SJCRH30 (cell line): ENCODE data around the gene AGPAT2. TPM values are rescaled to one million over a fixed set of nuclear protein-coding genes. Genes with fewer than 3 reads are reported as not detected.

Experiments
- DNase-seq, 2 experiments: peaks; one replicate each; pipeline ENCODE4 v3.0.0-alpha.2; 2015 to 2020
- H3K27ac ChIP-seq: fragments of 250-450 bp; sonication (Bioruptor Pico); 2 replicates; pipeline ENCODE4 v1.5.1; 2020; ENCODE audit warnings: mild to moderate bottlenecking, moderate library complexity
- H3K27me3 ChIP-seq: fragments of 250-450 bp; sonication (Bioruptor Pico); 2 replicates; pipeline ENCODE4 v1.5.1; 2020; ENCODE audit warnings: mild to moderate bottlenecking, moderate library complexity
- H3K36me3 ChIP-seq: fragments of 250-450 bp; sonication (Bioruptor Pico); 2 replicates; pipeline ENCODE4 v1.5.1; 2020; ENCODE audit warnings: mild to moderate bottlenecking, moderate library complexity
- H3K4me1 ChIP-seq: fragments of 250-450 bp; sonication (Bioruptor Pico); 2 replicates; pipeline ENCODE4 v1.5.1; 2020; ENCODE audit warnings: mild to moderate bottlenecking, moderate library complexity
- H3K4me3 ChIP-seq: fragments of 250-450 bp; sonication (Bioruptor Pico); 2 replicates; pipeline ENCODE4 v1.5.1; 2020; ENCODE audit warnings: mild to moderate bottlenecking, moderate library complexity
- H3K9me3 ChIP-seq: fragments of 250-450 bp; sonication (Bioruptor Pico); replicated peaks from 2 replicates; pipeline ENCODE4 v1.5.1; 2020; ENCODE audit warnings: mild to moderate bottlenecking, moderate library complexity
- total RNA-seq: library from RNA; depleted of rRNA; stranded (reverse); fragments of >200 nt; shearing (Covaris generic); gene quantifications from 2 replicates; pipeline ENCODE4 v1.2.3, GENCODE V29; 2014; rRNA removed

The AGPAT2 gene
- total RNA-seq, 1 experiment from 2014 or later, result 11.8 TPM

GRCh38 chr9:136624184-136624951 is 62.9 kb downstream of the AGPAT2 start:
- no peaks in the 10 kb centered on the region for H3K9me3 ChIP-seq
- H3K4me3 ChIP-seq, result no peak overlapping the region
- DNase-seq, result peak; percentile 77 to 84
- H3K36me3 ChIP-seq, result no peaks in the 10 kb centered on the region
- peaks cover 45% of the 10 kb centered on the region for H3K27me3 ChIP-seq
- H3K4me1 ChIP-seq, result peaks cover 56% of the 10 kb centered on the region
- H3K27ac ChIP-seq, result peak overlapping the region; percentile 17

GRCh38 chr9:136623842-136624183 is 63.4 kb downstream of the AGPAT2 start:
- peak; percentile 78 to 84 for DNase-seq
- peak overlapping the region; percentile 17 for H3K27ac ChIP-seq
- H3K27me3 ChIP-seq, result peaks cover 51% of the 10 kb centered on the region
- peaks cover 56% of the 10 kb centered on the region for H3K4me1 ChIP-seq
- H3K4me3 ChIP-seq, result no peak overlapping the region
- H3K36me3 ChIP-seq, result no peaks in the 10 kb centered on the region
- H3K9me3 ChIP-seq, result no peaks in the 10 kb centered on the region

Other genes starting within 250 kb of the AGPAT2 start
- gene INPP5E, start 247.6 kb downstream of the AGPAT2 start, total RNA-seq, result 14.3 and 18.3 TPM in 2 replicates
- gene SEC16A, start 204.4 kb downstream of the AGPAT2 start, total RNA-seq, result 44.5 and 47.7 TPM in 2 replicates
- 25.8 and 28.5 TPM in 2 replicates for gene NOTCH1, start 141.4 kb downstream of the AGPAT2 start, total RNA-seq
- gene EGFL7, start 24.5 kb downstream of the AGPAT2 start, total RNA-seq, result 0.71 and 0.81 TPM in 2 replicates
- 5.0 and 6.1 TPM in 2 replicates for gene DIPK1B, start 25.1 kb upstream of the AGPAT2 start, total RNA-seq
- 0.10 TPM in 1 of 2 replicates, not detected in the other for gene LCN10, start 55.5 kb upstream of the AGPAT2 start, total RNA-seq
- gene LCN6, start 61.1 kb upstream of the AGPAT2 start, total RNA-seq, result not detected in 2 replicates
- gene LCN8, start 70.8 kb upstream of the AGPAT2 start, total RNA-seq, result not detected in 2 replicates
- gene LCN15, start 77.1 kb upstream of the AGPAT2 start, total RNA-seq, result not detected in 2 replicates
- 17.3 and 26.2 TPM in 2 replicates for gene TMEM141, start 103.9 kb upstream of the AGPAT2 start, total RNA-seq
- gene CCDC183, start 108.9 kb upstream of the AGPAT2 start, total RNA-seq, result 0.14 TPM in 1 of 2 replicates, not detected in the other
- 102 and 108 TPM in 2 replicates for gene RABL6, start 120.5 kb upstream of the AGPAT2 start, total RNA-seq
- gene AJM1, start 155.0 kb upstream of the AGPAT2 start, total RNA-seq, result 0.35 and 0.77 TPM in 2 replicates
- gene PHPT1, start 162.0 kb upstream of the AGPAT2 start, total RNA-seq, result 79.9 and 109 TPM in 2 replicates
- 1.9 and 4.4 TPM in 2 replicates for gene MAMDC4, start 164.9 kb upstream of the AGPAT2 start, total RNA-seq
- gene EDF1, start 178.9 kb upstream of the AGPAT2 start, total RNA-seq, result 410 and 447 TPM in 2 replicates
- gene TRAF2, start 199.1 kb upstream of the AGPAT2 start, total RNA-seq, result 19.5 and 23.6 TPM in 2 replicates